ENCODE data around the gene BCKDHA. TPM values are rescaled to one million over a fixed set of nuclear protein-coding genes. Genes with fewer than 3 reads are reported as not detected.

The BCKDHA gene
- total RNA-seq, 1 experiment from 2014 or later: 19.4 TPM

- H3K4me3 ChIP-seq (ENCODE audit: low read depth, low read length): no peak overlapping the region
- H3K9me3 ChIP-seq: no peaks in the 10 kb centered on the region
- peaks cover 1% of the 10 kb centered on the region for H3K36me3 ChIP-seq (ENCODE audit: control insufficient read depth, insufficient read depth, low read length)
- DNase-seq: no peak
- Mint-ChIP-seq H3K27me3 (ENCODE audit: insufficient read depth, unreplicated experiment) (no peaks in the 10 kb centered on the region), H3K36me3 (ENCODE audit: insufficient read depth, unreplicated experiment) (peaks cover 29% of the 10 kb centered on the region), H3K4me3 (ENCODE audit: unreplicated experiment) (no peak overlapping the region), H3K4me1 (ENCODE audit: low read depth, unreplicated experiment) (peaks cover 8% of the 10 kb centered on the region), H3K9me3 (ENCODE audit: unreplicated experiment) (no peaks in the 10 kb centered on the region), H3K27ac (ENCODE audit: unreplicated experiment) (no peak overlapping the region)
- intact Hi-C loops (cut with micrococcal nuclease; ENCODE audit: unreplicated experiment): no loop called here
- no peak for TF ChIP-seq CTCF (IDR thresholded peaks at IDR 0.05; ENCODE audit: insufficient read depth in 1 of 2, low read depth in 1 of 2, low read length in 1 of 2, severe bottlenecking in 1 of 2, unreplicated experiment in 1 of 2)
- CTCF ChIA-PET: no interaction called here
- H3K4me1 ChIP-seq: peaks cover 8% of the 10 kb centered on the region; the same call in 1 of the 2 replicates
- POLR2A ChIA-PET: no interaction called here
- H3K27me3 ChIP-seq (replicated peaks; ENCODE audit: control insufficient read depth, insufficient read depth, low read length): no peaks in the 10 kb centered on the region
- no TSS peak for BruUV-seq (replicated peaks)
Measured at GRCh38 chr19:41422456-41422855, 24.8 kb downstream of the BCKDHA start.

DNA sequence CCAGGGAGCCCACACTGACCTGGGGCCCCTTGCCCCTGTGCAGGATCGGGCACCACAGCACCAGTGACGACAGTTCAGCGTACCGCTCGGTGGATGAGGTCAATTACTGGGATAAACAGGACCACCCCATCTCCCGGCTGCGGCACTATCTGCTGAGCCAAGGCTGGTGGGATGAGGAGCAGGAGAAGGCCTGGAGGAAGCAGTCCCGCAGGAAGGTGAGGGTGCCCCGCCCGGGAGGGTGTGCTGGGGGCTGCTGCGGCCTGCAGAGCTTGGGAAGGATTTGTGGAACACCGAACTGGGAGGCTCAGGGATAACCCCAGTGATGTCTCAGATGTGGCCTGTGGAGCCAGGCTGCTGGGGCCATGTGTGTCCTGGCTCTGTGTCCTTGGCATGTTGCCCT lies 25.3 kb downstream of the BCKDHA start:
- Mint-ChIP-seq H3K4me1 (ENCODE audit: low read depth, unreplicated experiment) (peaks cover 13% of the 10 kb centered on the region), H3K36me3 (ENCODE audit: insufficient read depth, unreplicated experiment) (peaks cover 29% of the 10 kb centered on the region), H3K4me3 (ENCODE audit: unreplicated experiment) (no peak overlapping the region), H3K27me3 (ENCODE audit: insufficient read depth, unreplicated experiment) (no peaks in the 10 kb centered on the region), H3K27ac (ENCODE audit: unreplicated experiment) (no peak overlapping the region), H3K9me3 (ENCODE audit: unreplicated experiment) (no peaks in the 10 kb centered on the region)
- Histone ChIP-seq H3K4me1 (peaks cover 13% of the 10 kb centered on the region; the same call in 1 of the 2 replicates), H3K36me3 (ENCODE audit: control insufficient read depth, insufficient read depth, low read length) (peaks cover 1% of the 10 kb centered on the region), H3K27me3 (replicated peaks; ENCODE audit: control insufficient read depth, insufficient read depth, low read length) (no peaks in the 10 kb centered on the region), H3K4me3 (ENCODE audit: low read depth, low read length) (no peak overlapping the region), H3K9me3 (no peaks in the 10 kb centered on the region)
- CTCF ChIA-PET: interaction anchor here (1.3 kb wide), 1 partner anchor 16 kb away, joined by 3 read pairs; the partner anchor contains the start of gene DMAC2
- POLR2A ChIA-PET: no interaction called here
- intact Hi-C loops (cut with micrococcal nuclease; ENCODE audit: unreplicated experiment): no loop called here
- no TSS peak for BruUV-seq (replicated peaks)
- no peak for TF ChIP-seq CTCF (IDR thresholded peaks at IDR 0.05; ENCODE audit: insufficient read depth in 1 of 2, low read depth in 1 of 2, low read length in 1 of 2, severe bottlenecking in 1 of 2, unreplicated experiment in 1 of 2)
- DNase-seq: no peak

- Mint-ChIP-seq H3K4me3 (ENCODE audit: unreplicated experiment) (no peak overlapping the region), H3K9me3 (ENCODE audit: unreplicated experiment) (no peaks in the 10 kb centered on the region), H3K4me1 (ENCODE audit: low read depth, unreplicated experiment) (peaks cover 19% of the 10 kb centered on the region), H3K27me3 (ENCODE audit: insufficient read depth, unreplicated experiment) (no peaks in the 10 kb centered on the region), H3K27ac (ENCODE audit: unreplicated experiment) (no peak overlapping the region), H3K36me3 (ENCODE audit: insufficient read depth, unreplicated experiment) (peaks cover 22% of the 10 kb centered on the region)
- H3K4me1 ChIP-seq: peaks cover 13% of the 10 kb centered on the region; the same call in 1 of the 2 replicates
- H3K36me3 ChIP-seq (ENCODE audit: control insufficient read depth, insufficient read depth, low read length): peaks cover 1% of the 10 kb centered on the region
- intact Hi-C loops (cut with micrococcal nuclease; ENCODE audit: unreplicated experiment): no loop called here
- H3K9me3 ChIP-seq: no peaks in the 10 kb centered on the region
- no peaks in the 10 kb centered on the region for H3K27me3 ChIP-seq (replicated peaks; ENCODE audit: control insufficient read depth, insufficient read depth, low read length)
- TF ChIP-seq CTCF (IDR thresholded peaks at IDR 0.05; ENCODE audit: insufficient read depth in 1 of 2, low read depth in 1 of 2, low read length in 1 of 2, severe bottlenecking in 1 of 2, unreplicated experiment in 1 of 2): no peak
- no peak overlapping the region for H3K4me3 ChIP-seq (ENCODE audit: low read depth, low read length)
- ChIA-PET POLR2A (interaction anchor here (0.6 kb wide), 2 partner anchors 54 to 61 kb away, joined by 3 read pairs; partner anchors contain the start of gene B9D2), CTCF (interaction anchor here (0.6 to 1.3 kb wide), 3 partner anchors 15 to 146 kb away, joined by 3 to 4 read pairs (median 3); partner anchors contain the start of gene DMAC2)
- no TSS peak for BruUV-seq (replicated peaks)
- no peak for DNase-seq
Measured at GRCh38 chr19:41424335-41425173, 26.9 kb downstream of the BCKDHA start.
